ENCODE results near the gene TNK1. TPM values are rescaled to one million over a fixed set of nuclear protein-coding genes. Genes with fewer than 3 reads are reported as not detected.

Gene TNK1
- total RNA-seq, 2 experiments from 2014 or later, result 6.8 to 6.9 TPM

- Mint-ChIP-seq H3K27me3 (no peaks in the 10 kb centered on the region), H3K4me1 (ENCODE audit: low read depth) (peaks cover 57% of the 10 kb centered on the region), H3K4me3 (peak within 1 kb of the TSS; percentile 87), H3K27ac (peak within 1 kb of the TSS; percentile 87), H3K9me3 (no peaks in the 10 kb centered on the region), H3K36me3 (ENCODE audit: low read depth) (peaks cover 38% of the 10 kb centered on the region)
- no peak for TF ChIP-seq CTCF (IDR thresholded peaks at IDR 0.05)
- ATAC-seq (peak; percentile 46), DNase-seq (peak; percentile 90)
- intact Hi-C loops (cut with micrococcal nuclease), result loop anchor here (5.0 to 10.0 kb wide), 3 partner anchors 85 to 213 kb away; partner anchors contain the start of genes FGF11, POLR2A, SENP3 and SLC35G6
- POLR2A ChIA-PET, result interaction anchor here (0.7 to 7.4 kb wide), 17 partner anchors 10 to 336 kb away, joined by 3 to 76 read pairs (median 4); partner anchors contain the start of genes ACAP1, GPS2, NEURL4 and TP53
- CTCF ChIA-PET, result interaction anchor here (0.7 to 1.3 kb wide), 4 partner anchors 15 to 132 kb away, joined by 3 to 6 read pairs (median 3); partner anchors contain the start of genes ACADVL and DLG4
Observed at GRCh38 chr17:7351665-7352502, 29.0 kb upstream of the TNK1 start, which contains the start of gene KCTD11. Gene KCTD11, plus strand, starts transcription at chr17:7352162.

GRCh38 chr17:7352503-7352889 is 28.4 kb upstream of the TNK1 start:
- DNase-seq (no peak), ATAC-seq (no peak)
- Mint-ChIP-seq H3K4me3 (peak overlapping the region; percentile 87), H3K27ac (peak overlapping the region; percentile 82), H3K36me3 (ENCODE audit: low read depth) (peaks cover 36% of the 10 kb centered on the region), H3K9me3 (no peaks in the 10 kb centered on the region), H3K4me1 (ENCODE audit: low read depth) (peaks cover 57% of the 10 kb centered on the region), H3K27me3 (no peaks in the 10 kb centered on the region)
- intact Hi-C loops (cut with micrococcal nuclease), result loop anchor here (5.0 to 10.0 kb wide), 3 partner anchors 85 to 212 kb away; partner anchors contain the start of genes FGF11, POLR2A, SENP3 and SLC35G6
- TF ChIP-seq CTCF (IDR thresholded peaks at IDR 0.05), result peak; percentile 17
- CTCF ChIA-PET, result interaction anchor here (0.8 to 6.3 kb wide), 4 partner anchors 15 to 205 kb away, joined by 3 to 68 read pairs (median 3); partner anchors contain the start of genes TMEM102 and TNFSF13
- POLR2A ChIA-PET, result interaction anchor here (1.0 to 1.4 kb wide), 3 partner anchors 33 to 335 kb away, joined by 3 read pairs; no protein-coding TSS in a partner anchor

- Mint-ChIP-seq H3K36me3 (ENCODE audit: low read depth) (peaks cover 32% of the 10 kb centered on the region), H3K4me3 (peak overlapping the region; percentile 87), H3K27ac (peak overlapping the region; percentile 82), H3K27me3 (no peaks in the 10 kb centered on the region), H3K9me3 (no peaks in the 10 kb centered on the region), H3K4me1 (ENCODE audit: low read depth) (peaks cover 53% of the 10 kb centered on the region)
- no peak for TF ChIP-seq CTCF (IDR thresholded peaks at IDR 0.05)
- intact Hi-C loops (cut with micrococcal nuclease), result loop anchor here (5.0 to 10.0 kb wide), 3 partner anchors 84 to 212 kb away; partner anchors contain the start of genes FGF11, POLR2A, SENP3 and SLC35G6
- POLR2A ChIA-PET, result interaction anchor here (0.8 to 1.5 kb wide), 8 partner anchors 8 to 335 kb away, joined by 3 to 4 read pairs (median 3); no protein-coding TSS in a partner anchor
- DNase-seq (no peak), ATAC-seq (no peak)
- CTCF ChIA-PET, result interaction anchor here (0.7 to 6.3 kb wide), 9 partner anchors 15 to 237 kb away, joined by 3 to 68 read pairs (median 4); partner anchors contain the start of genes SOX15, TMEM102 and TNFSF13
Observed at GRCh38 chr17:7352910-7353635, 27.8 kb upstream of the TNK1 start.

- H3K27ac Mint-ChIP-seq, result peak overlapping the region; percentile 49
Observed at GRCh38 chr17:7354262-7354843, 26.5 kb upstream of the TNK1 start.

More at GRCh38 chr17:7354262-7354843, 26.5 kb upstream of the TNK1 start:
- H3K27me3 Mint-ChIP-seq, result no peaks in the 10 kb centered on the region
- H3K4me1 Mint-ChIP-seq (ENCODE audit: low read depth), result peaks cover 43% of the 10 kb centered on the region
- TF ChIP-seq CTCF (IDR thresholded peaks at IDR 0.05), result no peak
- intact Hi-C loops (cut with micrococcal nuclease), result loop anchor here (5.0 to 10.0 kb wide), 3 partner anchors 83 to 210 kb away; partner anchors contain the start of genes FGF11, POLR2A, SENP3 and SLC35G6
- H3K9me3 Mint-ChIP-seq, result no peaks in the 10 kb centered on the region
- ChIA-PET CTCF (interaction anchor here (1.1 to 6.3 kb wide), 11 partner anchors 18 to 235 kb away, joined by 3 to 68 read pairs (median 7); partner anchors contain the start of genes ACAP1, SENP3, SOX15 and TMEM102), POLR2A (interaction anchor here (1.0 to 1.5 kb wide), 5 partner anchors 9 to 196 kb away, joined by 3 to 4 read pairs (median 3); partner anchors contain the start of gene TMEM256)
- DNase-seq (peak; percentile 76), ATAC-seq (peak; percentile 9)
- peaks cover 26% of the 10 kb centered on the region for H3K36me3 Mint-ChIP-seq (ENCODE audit: low read depth)
- peak overlapping the region; percentile 87 for H3K4me3 Mint-ChIP-seq

Measured in activated CD8-positive, alpha-beta T cell treated with anti-CD3 and anti-CD28 coated beads for 36 hours (primary cell).